Sigmoid colon (tissue), 7 donors: ENCODE data around the gene SLC9C2. TPM values are rescaled to one million over a fixed set of nuclear protein-coding genes. Genes with fewer than 3 reads are reported as not detected.
"Not testable (repeated sequence)": the region's sequence is repeated elsewhere in the genome, so short reads cannot be mapped to it uniquely, and the experiment has no call there.

ENCODE experiments used
- DNase-seq: peaks from one replicate; pipeline ENCODE4 v3.0.0-alpha.2; 2019
- H3K27ac ChIP-seq, 4 donors: fragments of 200-600 bp; sonication (generic); one replicate each; pipeline ENCODE4 v1.5.1; 2016 to 2019; ENCODE audit warnings: mild to moderate bottlenecking in 1 of 4
- H3K27me3 ChIP-seq, 3 donors: fragments of 200-600 bp; sonication (generic); one replicate each; pipeline ENCODE4 v1.5.1; 2019; ENCODE audit warnings: mild to moderate bottlenecking in 1 of 3
- H3K36me3 ChIP-seq, 4 donors: fragments of 200-600 bp; sonication (generic); one replicate each; pipeline ENCODE4 v1.5.1; 2016 to 2019
- H3K4me1 ChIP-seq, 4 donors: fragments of 200-600 bp; sonication (generic); one replicate each; pipeline ENCODE4 v1.5.1; 2017 to 2019
- H3K4me3 ChIP-seq, 4 donors: fragments of 200-600 bp; sonication (generic); one replicate each; pipeline ENCODE4 v1.5.1; 2017 to 2019; ENCODE audit warnings: mild to moderate bottlenecking in 2 of 4, moderate library complexity in 1 of 4
- H3K9me3 ChIP-seq, 4 donors: fragments of 200-600 bp in 3 of 4; sonication (generic) in 3 of 4; one replicate each; pipeline versions ENCODE4 v1.5.1 to v1.6.1; 2013 to 2019
- EP300 ChIP-seq, 4 donors: sonication (generic); formaldehyde crosslinking; IDR thresholded peaks; one replicate each; pipeline ENCODE4 v1.6.1; 2017; ENCODE audit warnings: antibody characterized with exemption in 4 of 4
- POLR2A ChIP-seq, 2 donors: fragments of 450-650 bp; IDR thresholded peaks; one replicate each; pipeline ENCODE4 v1.6.1; 2016; ENCODE audit warnings: antibody characterized with exemption in 2 of 2, mild to moderate bottlenecking in 2 of 2, moderate library complexity in 2 of 2
- POLR2AphosphoS5 ChIP-seq, 4 donors: sonication (generic); formaldehyde crosslinking; IDR thresholded peaks; one replicate each; pipeline ENCODE4 v1.6.1; 2017; ENCODE audit warnings: antibody characterized with exemption in 4 of 4
- WGBS, 2 donors: extraction: QIAGEN DNeasy Blood & Tissue Kit; methylation state at CpG; one replicate each; pipeline ENCODE4 v1.1.7; 2013; 5-methylcytosine and 5-hydroxymethylcytosine counted together
- intact Hi-C: fragments of 100-400 bp; cut with DNase I; formaldehyde crosslinking; loops from one replicate; pipeline ENCODE4 v1.15.1; 2023
- polyA plus RNA-seq, 3 donors: library from polyadenylated mRNA; stranded (reverse); fragments of 200-250 nt; gene quantifications; one replicate each; pipeline ENCODE4 v1.2.3, GENCODE V29; 2013
- total RNA-seq, 4 donors: library from RNA; depleted of rRNA; stranded (reverse); fragments of >200 nt; gene quantifications; one replicate each; pipeline ENCODE4 v1.1.0, GENCODE V29; 2016
- TF ChIP-seq, protein P1 (sequence below), 4 experiments: fragments of 450-650 bp in 3 of 4; fragments of 200-600 bp in 1 of 4; IDR thresholded peaks; one replicate each; pipeline ENCODE4 v1.5.1; 2016 to 2019; ENCODE audit warnings: antibody characterized with exemption in 4 of 4, mild to moderate bottlenecking in 3 of 4, moderate library complexity in 2 of 4
- donor health status: healthy with polysubstance abuse.
- donor health status: Bipolar disorder and iron deficiency.
- donor health status: healthy.

SLC9C2 gene
- total and polyA plus RNA-seq, 7 donors, result not detected

DNA sequence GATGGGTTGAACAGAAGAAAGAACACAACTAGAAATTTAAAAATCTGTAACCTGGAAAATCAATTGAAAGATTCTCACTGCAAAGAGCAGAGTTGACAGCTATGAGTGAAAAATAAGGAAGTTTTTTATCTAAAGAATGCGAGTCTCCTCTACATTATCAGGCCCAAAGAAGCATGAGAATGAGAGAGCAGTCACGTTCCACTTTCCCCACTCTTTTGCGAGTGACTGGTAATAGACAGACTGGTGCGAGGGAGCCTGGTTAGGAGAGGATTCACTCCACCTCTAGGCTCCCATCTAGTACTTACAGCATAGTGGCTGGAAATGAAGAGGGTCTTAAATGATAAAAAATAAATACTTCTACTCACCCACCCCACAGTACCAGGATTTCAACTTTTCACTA, 73.8 kb downstream of the SLC9C2 start:
- intact Hi-C loops, result no loop called here
- H3K27ac ChIP-seq, result no peak overlapping the region
- WGBS, 2 donors, result 71 to 81% methylated on average over 4 of the region's 4 CpGs

GRCh38 chr1:173527151-173527826, 75.6 kb downstream of the SLC9C2 start:
- TF ChIP-seq, protein P1, sequence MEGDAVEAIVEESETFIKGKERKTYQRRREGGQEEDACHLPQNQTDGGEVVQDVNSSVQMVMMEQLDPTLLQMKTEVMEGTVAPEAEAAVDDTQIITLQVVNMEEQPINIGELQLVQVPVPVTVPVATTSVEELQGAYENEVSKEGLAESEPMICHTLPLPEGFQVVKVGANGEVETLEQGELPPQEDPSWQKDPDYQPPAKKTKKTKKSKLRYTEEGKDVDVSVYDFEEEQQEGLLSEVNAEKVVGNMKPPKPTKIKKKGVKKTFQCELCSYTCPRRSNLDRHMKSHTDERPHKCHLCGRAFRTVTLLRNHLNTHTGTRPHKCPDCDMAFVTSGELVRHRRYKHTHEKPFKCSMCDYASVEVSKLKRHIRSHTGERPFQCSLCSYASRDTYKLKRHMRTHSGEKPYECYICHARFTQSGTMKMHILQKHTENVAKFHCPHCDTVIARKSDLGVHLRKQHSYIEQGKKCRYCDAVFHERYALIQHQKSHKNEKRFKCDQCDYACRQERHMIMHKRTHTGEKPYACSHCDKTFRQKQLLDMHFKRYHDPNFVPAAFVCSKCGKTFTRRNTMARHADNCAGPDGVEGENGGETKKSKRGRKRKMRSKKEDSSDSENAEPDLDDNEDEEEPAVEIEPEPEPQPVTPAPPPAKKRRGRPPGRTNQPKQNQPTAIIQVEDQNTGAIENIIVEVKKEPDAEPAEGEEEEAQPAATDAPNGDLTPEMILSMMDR (IDR thresholded peaks at IDR 0.05), result no peak
- peak in 1 of 4 donors; percentile 34 for TF ChIP-seq POLR2AphosphoS5 (IDR thresholded peaks at IDR 0.05)
- intact Hi-C loops, result no loop called here
- Histone ChIP-seq H3K27ac (no peak overlapping the region), H3K4me1 (peaks cover 0 to 21% (median 7%) of the 10 kb centered on the region in 4 donors), H3K36me3 (no peaks in the 10 kb centered on the region), H3K27me3 (no peaks in the 10 kb centered on the region), H3K9me3 (no peaks in the 10 kb centered on the region), H3K4me3 (no peak overlapping the region)
- no peak for DNase-seq
- WGBS, 2 donors, result 44 to 73% methylated on average over 3 of the region's 3 CpGs

More for the DNA sequence above, 73.8 kb downstream of the SLC9C2 start:
- Histone ChIP-seq H3K9me3 (no peaks in the 10 kb centered on the region), H3K4me1 (peaks cover 0 to 23% (median 9%) of the 10 kb centered on the region in 4 donors), H3K27me3 (no peaks in the 10 kb centered on the region), H3K36me3 (no peaks in the 10 kb centered on the region), H3K4me3 (no peak overlapping the region)
- TF ChIP-seq EP300 (IDR thresholded peaks at IDR 0.05), result no peak
- TF ChIP-seq, protein P1 (IDR thresholded peaks at IDR 0.05), result no peak
- no peak for TF ChIP-seq POLR2AphosphoS5 (IDR thresholded peaks at IDR 0.05)
- no peak for TF ChIP-seq POLR2A (IDR thresholded peaks at IDR 0.05)
- DNase-seq, result no peak

- no peak overlapping the region for H3K27ac ChIP-seq
- 75 to 79% methylated on average over 1 of the region's 1 CpG for WGBS, 2 donors
- no peaks in the 10 kb centered on the region for H3K27me3 ChIP-seq
- peaks cover 0 to 8% (median 4%) of the 10 kb centered on the region in 4 donors for H3K4me1 ChIP-seq
- intact Hi-C loops, result no loop called here
- no peak for DNase-seq
- TF ChIP-seq, protein P1 (IDR thresholded peaks at IDR 0.05), result no peak
- TF ChIP-seq POLR2AphosphoS5 (IDR thresholded peaks at IDR 0.05), result no peak
- TF ChIP-seq EP300 (IDR thresholded peaks at IDR 0.05), result no peak
- TF ChIP-seq POLR2A (IDR thresholded peaks at IDR 0.05), result no peak
- no peak overlapping the region for H3K4me3 ChIP-seq
- no peaks in the 10 kb centered on the region for H3K9me3 ChIP-seq
- H3K36me3 ChIP-seq, result no peaks in the 10 kb centered on the region
These were observed 76.9 kb downstream of the SLC9C2 start for GRCh38 chr1:173525926-173526325.

DNA sequence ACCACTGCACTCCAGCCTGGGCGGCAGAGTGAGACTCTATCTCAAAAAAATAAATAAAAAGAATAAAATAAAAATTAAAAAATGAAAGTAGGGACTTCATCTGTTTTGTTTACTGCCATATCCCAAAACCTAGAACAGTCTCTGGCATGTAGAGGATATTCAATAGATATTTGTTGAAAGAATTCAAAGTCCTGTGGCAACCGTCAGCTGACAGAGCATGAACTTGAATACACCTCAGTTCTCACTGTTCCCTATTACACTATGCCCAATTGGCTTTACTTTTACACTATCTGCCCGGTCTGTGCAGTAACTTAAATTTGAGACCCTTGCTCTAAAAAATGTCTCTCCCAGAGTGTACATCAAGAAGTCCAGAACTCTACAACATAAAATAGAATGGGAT, 79.5 kb downstream of the SLC9C2 start:
- intact Hi-C loops, result no loop called here
- no peak overlapping the region for H3K27ac ChIP-seq
- TF ChIP-seq, protein P1 (IDR thresholded peaks at IDR 0.05), result no peak
- TF ChIP-seq POLR2A (IDR thresholded peaks at IDR 0.05), result no peak
- TF ChIP-seq EP300 (IDR thresholded peaks at IDR 0.05), result no peak
- no peak for TF ChIP-seq POLR2AphosphoS5 (IDR thresholded peaks at IDR 0.05)
- H3K4me1 ChIP-seq, result peaks cover 0 to 5% (median 0%) of the 10 kb centered on the region in 4 donors
- no peak for DNase-seq
- no peaks in the 10 kb centered on the region for H3K27me3 ChIP-seq
- H3K4me3 ChIP-seq, result no peak overlapping the region
- 63 to 97% methylated on average over 3 of the region's 3 CpGs for WGBS, 2 donors
- no peaks in the 10 kb centered on the region for H3K36me3 ChIP-seq
- no peaks in the 10 kb centered on the region for H3K9me3 ChIP-seq

DNA sequence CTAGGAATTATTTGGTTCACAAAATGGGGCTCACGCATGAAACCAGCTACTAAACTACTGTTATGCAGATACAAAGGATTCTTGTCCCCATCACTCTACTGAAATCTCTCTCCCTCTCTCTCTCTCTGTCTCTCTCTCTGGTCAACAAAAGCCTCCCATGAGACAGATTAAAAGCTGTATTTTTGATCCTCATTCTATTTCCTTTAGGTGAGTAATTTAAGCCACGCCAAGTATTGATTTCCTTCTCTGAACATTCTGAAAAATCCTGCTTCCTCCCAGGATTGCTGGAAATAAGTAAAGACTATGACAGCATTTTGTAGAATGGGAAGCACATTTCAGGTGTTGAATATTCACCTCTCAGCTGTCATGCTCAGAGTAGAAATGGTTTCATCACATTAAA, 82.1 kb downstream of the SLC9C2 start:
- no peak overlapping the region for H3K4me3 ChIP-seq
- no peak overlapping the region for H3K27ac ChIP-seq
- no peaks in the 10 kb centered on the region for H3K4me1 ChIP-seq
- H3K36me3 ChIP-seq, result no peaks in the 10 kb centered on the region
- no peaks in the 10 kb centered on the region for H3K9me3 ChIP-seq
- no peak for TF ChIP-seq POLR2A (IDR thresholded peaks at IDR 0.05)
- TF ChIP-seq EP300 (IDR thresholded peaks at IDR 0.05), result no peak
- TF ChIP-seq POLR2AphosphoS5 (IDR thresholded peaks at IDR 0.05), result no peak
- TF ChIP-seq, protein P1 (IDR thresholded peaks at IDR 0.05), result no peak
- intact Hi-C loops, result no loop called here
- DNase-seq, result no peak
- WGBS, 2 donors, result 93% methylated on average over 2 of the region's 2 CpGs
- H3K27me3 ChIP-seq, result no peaks in the 10 kb centered on the region

- H3K27ac ChIP-seq, H3K4me1 ChIP-seq, H3K27me3 ChIP-seq, H3K9me3 ChIP-seq, H3K36me3 ChIP-seq, DNase-seq, intact Hi-C loops, H3K4me3 ChIP-seq: not testable (repeated sequence)
- 91 to 94% methylated on average over 1 of the region's 1 CpG for WGBS, 2 donors
These were observed 88.4 kb downstream of the SLC9C2 start for GRCh38 chr1:173514503-173514902.
